Adrenal gland (tissue), 12 donors: ENCODE data around the gene RHOB. TPM values are rescaled to one million over a fixed set of nuclear protein-coding genes. Genes with fewer than 3 reads are reported as not detected.

Experiments used
- DNase-seq, 7 donors: peaks; one replicate each; pipeline ENCODE4 v3.0.0-alpha.2; 2019 to 2020
- H3K27ac ChIP-seq, 5 donors: fragments of 200-600 bp; sonication (generic) in 4 of 5; 1 replicate in 3 of 5; 2 replicates in 2 of 5; pipeline versions ENCODE4 v1.5.1 to v1.8.0; 2016 to 2020; ENCODE audit warnings: mild to moderate bottlenecking in 1 of 5
- H3K27me3 ChIP-seq: fragments of 200-600 bp; 2 replicates; pipeline ENCODE4 v1.8.0; 2021
- H3K36me3 ChIP-seq, 2 donors: fragments of 200-600 bp; replicated peaks in 1 of 2; 1 replicate in 1 of 2; 2 replicates in 1 of 2; pipeline versions ENCODE4 v1.5.1 to v1.8.0; 2018 to 2022
- H3K4me1 ChIP-seq, 2 donors: fragments of 200-600 bp; replicated peaks in 1 of 2; 1 replicate in 1 of 2; 2 replicates in 1 of 2; pipeline versions ENCODE4 v1.5.1 to v1.8.0; 2018 to 2021
- H3K4me3 ChIP-seq, 4 donors: fragments of 200-600 bp; sonication (generic) in 3 of 4; one replicate each; pipeline ENCODE4 v1.5.1; 2016 to 2018
- H3K9me3 ChIP-seq, 3 donors: fragments of 200-600 bp; sonication (generic) in 1 of 3; replicated peaks in 1 of 3; 1 replicate in 2 of 3; 2 replicates in 1 of 3; pipeline versions ENCODE4 v1.5.1 to v1.8.0; 2016 to 2021
- POLR2A ChIP-seq, 2 donors: fragments of 450-650 bp; IDR thresholded peaks; one replicate each; pipeline ENCODE4 v1.6.1; 2017; ENCODE audit warnings: antibody characterized with exemption in 2 of 2, mild to moderate bottlenecking in 2 of 2, moderate library complexity in 1 of 2
- WGBS, 4 donors: extraction: QIAGEN DNeasy Blood & Tissue Kit in 2 of 4; methylation state at CpG; one replicate each; pipeline versions ENCODE4 v1.1.5 to v1.1.7; 2013 to 2017; 5-methylcytosine and 5-hydroxymethylcytosine counted together
- intact Hi-C, 2 donors: fragments of 100-400 bp; cut with DNase I; formaldehyde crosslinking; loops; one replicate each; pipeline versions ENCODE4 v1.14.1 to v1.15.0; 2022 to 2023
- polyA plus RNA-seq, 3 donors: library from polyadenylated mRNA; stranded (reverse); fragments of 200-250 nt in 2 of 3; fragments of 350-450 nt in 1 of 3; fragmentation: Illumina TruSeq in 1 of 3; extraction: RNeasy Lipid Tissue Mini Kit (QIAGEN cat#74804) in 1 of 3; gene quantifications; one replicate each; pipeline ENCODE4 v1.2.3, GENCODE V29; 2013 to 2014
- total RNA-seq, 9 donors: library from RNA; depleted of rRNA in 4 of 9; stranded (reverse); fragments of >200 nt in 4 of 9; fragments of 120-200 nt in 1 of 9; fragmentation: NEBNext Ultra II Directional in 1 of 9; extraction: Animal tissue kit (Norgen Biotek cat#: 25700) in 1 of 9; gene quantifications; one replicate each; pipeline versions ENCODE4 v1.1.0 to v1.2.4, GENCODE V29; 2013 to 2023
- TF ChIP-seq, protein P1 (sequence below), 6 experiments: fragments of 450-650 bp in 4 of 6; fragments of 200-600 bp in 2 of 6; sonication (generic) in 1 of 6; IDR thresholded peaks; 1 replicate in 5 of 6; 2 replicates in 1 of 6; pipeline versions ENCODE4 v1.5.1 to v1.8.0; 2016 to 2021; ENCODE audit warnings: antibody characterized with exemption in 6 of 6, mild to moderate bottlenecking in 2 of 6, moderate library complexity in 1 of 6
- donor health status: healthy with polysubstance abuse.
- donor health status: Bipolar disorder and iron deficiency.
- donor health status: DM: yes; HTN: yes; CAD: no.
- donor health status: DM: no; HTN: no; CAD: no.
- donor health status: DM: no; HTN: no; CAD: no.
- donor health status: DM: yes; HTN: yes; CAD: no.

The RHOB gene
- total and polyA plus RNA-seq, 12 donors: 130 to 1,281 (median 417) TPM

DNA sequence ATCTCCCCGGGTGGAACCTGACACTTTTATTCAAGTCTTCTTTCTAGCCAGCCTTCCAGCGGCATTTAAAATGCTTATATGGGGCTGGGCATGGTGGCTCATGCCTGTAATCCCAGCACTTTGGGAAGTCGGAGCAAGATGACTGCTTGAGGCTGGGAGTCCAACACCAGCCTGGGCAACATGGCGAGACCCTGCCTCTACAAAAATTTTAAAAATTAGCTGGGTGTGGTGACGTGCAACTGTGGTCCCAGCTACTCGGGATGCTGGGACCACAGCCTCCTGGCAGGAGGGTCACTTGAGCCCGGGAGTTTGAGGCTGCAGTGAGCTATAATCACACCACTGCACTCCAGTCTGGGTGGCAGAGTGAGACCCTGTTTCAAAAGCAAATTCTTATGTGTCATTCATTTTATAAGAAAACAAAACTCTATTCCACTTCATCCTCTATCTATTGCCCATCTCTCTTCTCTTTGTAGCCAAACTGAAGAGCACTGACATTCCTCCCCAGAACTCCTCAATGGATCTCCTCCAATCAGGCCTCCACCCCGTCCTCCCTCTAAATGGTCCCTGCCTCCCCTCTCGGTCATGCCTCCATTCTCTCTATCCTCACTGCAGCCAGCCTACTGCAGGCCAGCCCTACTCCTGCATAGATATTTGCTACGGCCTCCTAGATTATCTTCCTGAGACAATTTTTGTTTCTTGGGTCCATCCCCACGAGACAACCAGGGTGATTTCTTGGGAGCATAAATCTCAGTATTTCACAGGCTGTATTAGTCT is 18.0 kb upstream of the RHOB start:
- intact Hi-C loops: no loop called here
- peak overlapping the region in 1 of 5 donors; percentile 2 for H3K27ac ChIP-seq
- H3K4me3 ChIP-seq: no peak overlapping the region
- TF ChIP-seq POLR2A (IDR thresholded peaks at IDR 0.05): no peak
- TF ChIP-seq, protein P1, sequence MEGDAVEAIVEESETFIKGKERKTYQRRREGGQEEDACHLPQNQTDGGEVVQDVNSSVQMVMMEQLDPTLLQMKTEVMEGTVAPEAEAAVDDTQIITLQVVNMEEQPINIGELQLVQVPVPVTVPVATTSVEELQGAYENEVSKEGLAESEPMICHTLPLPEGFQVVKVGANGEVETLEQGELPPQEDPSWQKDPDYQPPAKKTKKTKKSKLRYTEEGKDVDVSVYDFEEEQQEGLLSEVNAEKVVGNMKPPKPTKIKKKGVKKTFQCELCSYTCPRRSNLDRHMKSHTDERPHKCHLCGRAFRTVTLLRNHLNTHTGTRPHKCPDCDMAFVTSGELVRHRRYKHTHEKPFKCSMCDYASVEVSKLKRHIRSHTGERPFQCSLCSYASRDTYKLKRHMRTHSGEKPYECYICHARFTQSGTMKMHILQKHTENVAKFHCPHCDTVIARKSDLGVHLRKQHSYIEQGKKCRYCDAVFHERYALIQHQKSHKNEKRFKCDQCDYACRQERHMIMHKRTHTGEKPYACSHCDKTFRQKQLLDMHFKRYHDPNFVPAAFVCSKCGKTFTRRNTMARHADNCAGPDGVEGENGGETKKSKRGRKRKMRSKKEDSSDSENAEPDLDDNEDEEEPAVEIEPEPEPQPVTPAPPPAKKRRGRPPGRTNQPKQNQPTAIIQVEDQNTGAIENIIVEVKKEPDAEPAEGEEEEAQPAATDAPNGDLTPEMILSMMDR (IDR thresholded peaks at IDR 0.05): no peak
- peaks cover 3 to 8% of the 10 kb centered on the region in 2 donors for H3K4me1 ChIP-seq
- WGBS, 4 donors: 92 to 95% (median 94%) methylated on average over 9 to 11 of the region's 11 CpGs
- no peaks in the 10 kb centered on the region for H3K36me3 ChIP-seq
- no peaks in the 10 kb centered on the region for H3K27me3 ChIP-seq
- DNase-seq: peak in 2 of 7 donors; percentile 9 to 28
- no peaks in the 10 kb centered on the region for H3K9me3 ChIP-seq

DNA sequence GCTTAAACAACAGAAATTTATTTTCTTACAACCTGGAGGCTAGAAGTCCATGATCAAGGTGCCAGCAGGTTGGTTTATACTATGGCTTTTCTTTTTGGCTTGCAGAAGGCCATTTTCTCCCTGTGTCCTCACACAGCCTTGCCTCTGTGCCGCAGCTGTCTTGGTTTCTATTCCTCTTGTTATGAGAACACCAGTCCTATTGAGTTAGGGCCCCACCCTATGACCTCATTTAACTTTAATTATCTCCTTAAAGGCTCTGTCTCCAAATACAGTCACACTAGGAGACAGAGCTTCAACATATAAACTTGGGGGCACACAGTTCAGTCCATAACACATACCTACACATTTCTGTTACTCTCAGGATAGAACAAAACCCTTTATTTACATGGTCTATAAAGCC is 17.3 kb upstream of the RHOB start:
- Histone ChIP-seq H3K4me3 (no peak overlapping the region), H3K36me3 (no peaks in the 10 kb centered on the region), H3K27ac (peak overlapping the region in 2 of 5 donors; percentile 32 to 39), H3K27me3 (no peaks in the 10 kb centered on the region), H3K4me1 (peaks cover 3% of the 10 kb centered on the region in 2 donors), H3K9me3 (no peaks in the 10 kb centered on the region)
- TF ChIP-seq POLR2A (IDR thresholded peaks at IDR 0.05): no peak
- TF ChIP-seq, protein P1 (IDR thresholded peaks at IDR 0.05): no peak
- intact Hi-C loops: no loop called here
- peak in 3 of 7 donors; percentile 13 to 58 (median 35) for DNase-seq
- WGBS, 4 donors: 71 to 86% (median 82%) methylated on average over 1 of the region's 1 CpG

DNA sequence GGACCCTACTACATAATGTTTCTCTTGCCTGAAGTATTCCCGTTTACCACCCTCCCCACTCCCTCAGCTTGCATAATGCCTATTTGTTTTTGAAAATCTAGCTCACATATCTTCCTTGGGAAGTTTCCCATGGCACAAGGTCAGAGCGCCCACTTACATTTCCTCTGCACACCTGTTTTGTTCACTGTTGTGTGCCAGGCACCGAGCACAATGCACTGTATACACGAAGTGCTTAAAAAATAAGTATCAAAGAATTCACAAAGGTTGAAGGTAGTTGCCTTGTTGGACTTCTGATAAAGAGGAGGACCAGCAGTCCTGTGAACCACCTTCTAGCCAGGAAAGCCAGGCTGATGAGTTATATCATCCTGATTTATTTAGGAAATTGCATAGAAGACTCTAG is 16.8 kb upstream of the RHOB start:
- no peak overlapping the region for H3K4me3 ChIP-seq
- intact Hi-C loops: no loop called here
- peak in 1 of 7 donors; percentile 36 for DNase-seq
- no peaks in the 10 kb centered on the region for H3K27me3 ChIP-seq
- 79 to 89% (median 85%) methylated on average over 4 of the region's 4 CpGs for WGBS, 4 donors
- TF ChIP-seq, protein P1 (IDR thresholded peaks at IDR 0.05): no peak
- no peak for TF ChIP-seq POLR2A (IDR thresholded peaks at IDR 0.05)
- H3K4me1 ChIP-seq: peaks cover 0 to 3% of the 10 kb centered on the region in 2 donors
- peak overlapping the region in 2 of 5 donors; percentile 32 to 39 for H3K27ac ChIP-seq
- no peaks in the 10 kb centered on the region for H3K36me3 ChIP-seq
- H3K9me3 ChIP-seq: no peaks in the 10 kb centered on the region

DNA sequence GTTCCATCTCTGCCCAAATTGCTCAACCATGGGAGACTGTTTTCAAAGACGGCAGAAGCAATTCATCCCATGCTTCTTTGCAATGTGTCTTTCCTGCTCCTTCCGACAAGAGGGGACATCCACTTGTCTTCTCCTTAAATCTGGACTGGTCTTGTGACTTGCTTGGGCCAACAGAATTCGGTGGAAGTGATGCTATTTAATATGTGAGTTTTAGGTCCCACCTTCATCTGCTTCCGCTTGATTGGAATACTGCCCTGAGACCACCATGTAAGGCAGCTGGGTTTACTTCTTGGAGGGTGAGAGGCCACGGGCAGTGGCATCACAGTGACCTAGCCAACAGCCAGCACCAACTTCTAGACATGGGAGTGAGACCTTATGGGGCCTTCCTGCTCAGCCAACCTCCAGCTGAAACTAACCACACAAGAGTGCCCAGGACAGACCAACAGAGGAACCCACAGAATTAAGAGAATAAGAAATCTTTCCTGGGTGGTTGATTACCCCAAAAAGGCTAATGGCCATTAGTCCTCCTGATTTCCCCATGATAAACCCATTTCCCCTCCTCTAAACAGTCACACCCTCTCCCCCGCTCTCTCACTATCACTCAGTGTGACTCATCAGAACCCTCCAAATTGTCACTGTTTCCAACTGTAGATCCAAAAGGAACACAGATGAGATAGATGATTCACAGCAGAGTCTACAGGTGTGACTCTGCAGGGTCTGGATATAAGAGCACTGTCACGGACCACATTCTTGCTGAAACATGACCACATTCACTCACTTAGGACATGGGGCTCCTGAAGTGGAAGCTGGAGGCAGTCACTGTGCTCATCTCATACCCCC is 16.2 kb upstream of the RHOB start:
- H3K27me3 ChIP-seq: no peaks in the 10 kb centered on the region
- no peaks in the 10 kb centered on the region for H3K36me3 ChIP-seq
- H3K4me1 ChIP-seq: peaks cover 0 to 3% of the 10 kb centered on the region in 2 donors
- DNase-seq: peak in 2 of 7 donors; percentile 17 to 34
- TF ChIP-seq, protein P1 (IDR thresholded peaks at IDR 0.05): no peak
- no peak for TF ChIP-seq POLR2A (IDR thresholded peaks at IDR 0.05)
- intact Hi-C loops: no loop called here
- H3K4me3 ChIP-seq: no peak overlapping the region
- H3K9me3 ChIP-seq: no peaks in the 10 kb centered on the region
- WGBS, 4 donors: 84 to 92% (median 91%) methylated on average over 7 of the region's 7 CpGs
- H3K27ac ChIP-seq: no peak overlapping the region
